Measurements from ENCODE around the gene CD5L.

GRCh38 chr1:157868654-157869053 lies 27.0 kb upstream of the CD5L start:
- TF ChIP-seq EZH2 (IDR thresholded peaks at IDR 0.05; ENCODE audit: low read length, unreplicated experiment), result no peak
- TF ChIP-seq CTCF (conservative IDR thresholded peaks at IDR 0.05; ENCODE audit: low read depth, low read length), result no peak
- TF ChIP-seq EZH2phosphoT487 (IDR thresholded peaks at IDR 0.05; ENCODE audit: borderline replicate concordance, low read length), result no peak
